Lung (tissue), 12 donors: ENCODE data around the gene IGHMBP2. TPM values are rescaled to one million over a fixed set of nuclear protein-coding genes. Genes with fewer than 3 reads are reported as not detected.

ENCODE experiments used
- ATAC-seq: fragments of 200-7000 bp; cut with Tn5 transposase; one replicate; pipeline ENCODE4 v1.9.1; 2020; ENCODE audit warnings: moderate number of reproducible peaks; ENCODE audit not compliant: insufficient read depth, low FRiP score
- DNase-seq, 3 donors: peaks; one replicate each; pipeline ENCODE4 v3.0.0-alpha.2; 2013 to 2017
- H3K27ac ChIP-seq, 2 donors: one replicate each; pipeline ENCODE4 v1.5.1; 2013; ENCODE audit warnings: mild to moderate bottlenecking in 2 of 2, moderate library complexity in 2 of 2, control low read depth in 1 of 2, inconsistent platforms in 1 of 2, low read depth in 1 of 2, low read length in 1 of 2
- H3K27me3 ChIP-seq, 3 donors: one replicate each; pipeline ENCODE4 v1.5.1; 2013; ENCODE audit warnings: low read length in 2 of 3; ENCODE audit not compliant: control insufficient read depth in 3 of 3, insufficient read depth in 3 of 3
- H3K36me3 ChIP-seq, 4 donors: one replicate each; pipeline ENCODE4 v1.5.1; 2013; ENCODE audit warnings: low read length in 4 of 4, mild to moderate bottlenecking in 1 of 4, moderate library complexity in 1 of 4; ENCODE audit not compliant: control insufficient read depth in 4 of 4, insufficient read depth in 4 of 4
- H3K4me1 ChIP-seq, 5 donors: one replicate each; pipeline ENCODE4 v1.5.1; 2013; ENCODE audit warnings: low read length in 5 of 5, mild to moderate bottlenecking in 2 of 5, moderate library complexity in 1 of 5; ENCODE audit not compliant: control insufficient read depth in 5 of 5, insufficient read depth in 5 of 5
- H3K4me3 ChIP-seq: one replicate; pipeline ENCODE4 v1.5.1; 2013; ENCODE audit warnings: mild to moderate bottlenecking, control low read depth, moderate library complexity
- H3K9ac ChIP-seq, 2 donors: one replicate each; pipeline ENCODE4 v1.5.1; 2013; ENCODE audit warnings: low read length in 2 of 2, control low read depth in 1 of 2; ENCODE audit not compliant: insufficient read depth in 1 of 2
- H3K9me3 ChIP-seq, 4 donors: one replicate each; pipeline ENCODE4 v1.5.1; 2013; ENCODE audit warnings: low read length in 3 of 4, mild to moderate bottlenecking in 1 of 4, moderate library complexity in 1 of 4; ENCODE audit not compliant: control insufficient read depth in 4 of 4, insufficient read depth in 3 of 4
- CTCF ChIP-seq: IDR thresholded peaks from 2 replicates; pipeline ENCODE4 v1.5.1; 2012; ENCODE audit warnings: mild to moderate bottlenecking; ENCODE audit errors: control extremely low read depth, extremely low read depth
- WGBS, 2 donors: extraction: QIAGEN DNeasy Blood & Tissue Kit; methylation state at CpG; one replicate each; pipeline ENCODE4 v1.1.7; 2013; 5-methylcytosine and 5-hydroxymethylcytosine counted together
- polyA plus RNA-seq, 2 donors: library from polyadenylated mRNA; stranded (reverse); fragments of 200-250 nt; gene quantifications; one replicate each; pipeline ENCODE4 v1.2.1, GENCODE V29; 2013
- total RNA-seq, 2 donors: library from RNA; depleted of rRNA in 1 of 2; stranded (reverse); fragments of >200 nt in 1 of 2; gene quantifications; one replicate each; pipeline ENCODE4 v1.2.1, GENCODE V29; 2014 to 2021
- donor health status: control.
- donor health status: control.
- donor health status: Bipolar disorder and iron deficiency.
- donor health status: healthy.
- donor health status: DM: yes; HTN: yes; CAD: no.

Gene IGHMBP2
- total and polyA plus RNA-seq, 4 donors, result 12.4 to 21.0 (median 17.6) TPM

GRCh38 chr11:68925611-68926010 lies 21.9 kb downstream of the IGHMBP2 start:
- Histone ChIP-seq H3K9ac (no peak overlapping the region), H3K27me3 (no peaks in the 10 kb centered on the region), H3K4me1 (peaks cover 0 to 16% (median 3%) of the 10 kb centered on the region in 5 donors), H3K4me3 (no peak overlapping the region), H3K27ac (no peak overlapping the region), H3K9me3 (peaks cover 0 to 8% (median 3%) of the 10 kb centered on the region in 4 donors), H3K36me3 (peaks cover 19 to 40% (median 31%) of the 10 kb centered on the region in 4 donors)
- WGBS, 2 donors, result 81 to 87% methylated on average over 3 of the region's 3 CpGs
- ATAC-seq, result no peak
- no peak for TF ChIP-seq CTCF
- peak in 1 of 3 donors; percentile 10 for DNase-seq

- Histone ChIP-seq H3K4me3 (no peak overlapping the region), H3K4me1 (peaks cover 0 to 16% (median 3%) of the 10 kb centered on the region in 5 donors), H3K9me3 (peaks cover 0 to 8% (median 3%) of the 10 kb centered on the region in 4 donors), H3K9ac (peak overlapping the region in 1 of 2 donors; percentile 33), H3K27me3 (no peaks in the 10 kb centered on the region), H3K36me3 (peaks cover 19 to 44% (median 28%) of the 10 kb centered on the region in 4 donors), H3K27ac (no peak overlapping the region)
- ATAC-seq, result peak; percentile 62
- peak; percentile 62 to 86 (median 85) for DNase-seq
- no peak for TF ChIP-seq CTCF
- WGBS, 2 donors, result 53 to 69% methylated on average over 12 of the region's 12 CpGs
These were observed 23.8 kb downstream of the IGHMBP2 start for GRCh38 chr11:68927280-68928135.

- peak in 1 of 3 donors; percentile 56 for DNase-seq
- peaks cover 17 to 47% (median 28%) of the 10 kb centered on the region in 4 donors for H3K36me3 ChIP-seq
- H3K4me3 ChIP-seq, result no peak overlapping the region
- no peaks in the 10 kb centered on the region for H3K27me3 ChIP-seq
- H3K9ac ChIP-seq, result peak overlapping the region in 1 of 2 donors; percentile 33
- H3K4me1 ChIP-seq, result peaks cover 0 to 16% (median 3%) of the 10 kb centered on the region in 5 donors
- no peak overlapping the region for H3K27ac ChIP-seq
- no peak for ATAC-seq
- 26 to 74% methylated on average over 6 of the region's 6 CpGs for WGBS, 2 donors
- peaks cover 0 to 8% (median 3%) of the 10 kb centered on the region in 4 donors for H3K9me3 ChIP-seq
- no peak for TF ChIP-seq CTCF
These were observed 24.6 kb downstream of the IGHMBP2 start for GRCh38 chr11:68928136-68928880.
